NCI-H1092 treated with DMSO at 0.1 percent for 48 hours (cell line): ENCODE data around the gene SLC35F2.
"Not testable (repeated sequence)": the region's sequence is repeated elsewhere in the genome, so short reads cannot be mapped to it uniquely, and the experiment has no call there.

ENCODE experiments used
- DNase-seq: peaks from one replicate; lab custom pipeline; 2025; lab: John Stamatoyannopoulos, UW

SLC35F2 gene, protein sequence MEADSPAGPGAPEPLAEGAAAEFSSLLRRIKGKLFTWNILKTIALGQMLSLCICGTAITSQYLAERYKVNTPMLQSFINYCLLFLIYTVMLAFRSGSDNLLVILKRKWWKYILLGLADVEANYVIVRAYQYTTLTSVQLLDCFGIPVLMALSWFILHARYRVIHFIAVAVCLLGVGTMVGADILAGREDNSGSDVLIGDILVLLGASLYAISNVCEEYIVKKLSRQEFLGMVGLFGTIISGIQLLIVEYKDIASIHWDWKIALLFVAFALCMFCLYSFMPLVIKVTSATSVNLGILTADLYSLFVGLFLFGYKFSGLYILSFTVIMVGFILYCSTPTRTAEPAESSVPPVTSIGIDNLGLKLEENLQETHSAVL

GRCh38 chr11:107858217-107859070 is at the start of gene SLC35F2:
Gene SLC35F2 (minus strand): TSS chr11:107858787. CDS start chr11:107858767, 20 bp downstream.
- peak; percentile 41 for DNase-seq

GRCh38 chr11:107908211-107908610 is 49.6 kb upstream of the SLC35F2 start:
- no peak for DNase-seq

- DNase-seq = no peak
These were observed 39.7 kb upstream of the SLC35F2 start for GRCh38 chr11:107898270-107898669.

DNA sequence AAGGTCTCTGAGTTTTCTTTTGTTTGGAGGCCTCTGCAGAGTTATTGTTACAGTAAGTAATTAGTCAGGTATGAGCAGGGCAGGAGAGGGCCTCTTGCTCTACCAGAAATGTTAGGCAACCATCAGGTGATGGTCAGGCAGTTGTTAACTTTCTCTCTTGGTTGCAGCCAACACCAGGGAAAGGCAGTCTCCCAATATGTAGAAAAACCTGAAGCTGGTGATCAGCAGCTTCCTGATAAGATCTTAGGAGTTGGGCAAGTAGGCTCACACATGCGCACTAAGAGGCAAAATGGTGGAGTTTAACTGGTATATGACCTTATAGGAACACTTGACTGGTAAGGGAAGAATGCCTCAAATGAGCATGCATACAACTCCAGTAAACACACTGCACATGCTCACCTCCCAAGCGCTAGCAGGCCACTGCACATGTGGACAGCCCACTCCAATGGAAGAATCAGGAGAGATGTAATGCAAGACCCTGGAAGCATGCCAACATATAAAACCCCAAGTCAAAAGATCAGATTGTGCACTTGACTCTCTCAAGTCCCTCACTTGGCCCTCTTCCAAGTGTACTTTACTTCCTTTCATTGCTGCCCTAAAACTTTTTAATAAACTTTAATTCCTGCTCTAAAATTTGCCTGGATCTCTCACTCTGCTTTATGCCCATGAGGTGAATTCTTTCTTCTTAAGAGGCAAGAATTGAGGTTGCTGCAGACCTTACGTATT is 23.7 kb upstream of the SLC35F2 start:
- DNase-seq = no peak

- not testable (repeated sequence) for DNase-seq
These were observed 22.9 kb upstream of the SLC35F2 start for GRCh38 chr11:107881471-107881870.

DNA sequence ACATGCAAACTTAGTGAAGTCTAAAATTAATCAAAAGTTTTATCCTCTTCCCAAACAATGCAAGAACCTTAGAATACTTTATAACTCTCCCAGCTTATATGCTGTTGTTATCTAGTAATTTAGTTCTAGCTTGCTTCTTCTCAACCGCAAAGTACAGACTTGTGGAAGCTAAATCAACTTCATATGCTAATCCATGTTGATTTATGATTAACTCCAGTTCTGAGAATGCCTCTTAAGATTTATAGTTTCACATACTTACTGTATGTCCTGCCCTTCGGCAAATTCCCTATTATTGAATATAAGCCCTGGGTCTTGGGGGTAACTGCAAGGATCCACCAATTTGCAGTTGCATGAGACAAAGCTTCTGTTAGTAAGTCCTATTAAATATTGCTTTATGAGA is 17.6 kb upstream of the SLC35F2 start:
- DNase-seq = no peak

DNA sequence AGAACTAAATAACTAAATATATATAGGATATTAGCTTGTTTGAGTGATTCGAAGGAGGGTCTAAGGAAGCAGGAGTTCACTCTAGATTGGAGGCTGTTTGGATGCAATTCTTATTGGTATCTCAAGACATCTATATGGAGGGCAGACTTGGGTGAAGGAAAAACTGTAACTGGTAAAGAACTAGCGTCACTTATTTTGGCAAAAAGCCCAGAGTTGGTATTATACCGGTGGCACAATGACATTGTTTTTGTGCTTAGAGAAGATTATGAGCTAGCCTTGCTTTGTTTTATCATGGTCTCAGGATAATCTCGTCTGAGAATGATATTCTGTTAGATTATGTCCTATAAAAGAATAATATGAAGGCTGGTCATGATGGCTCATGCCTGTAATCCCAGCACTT is 6.0 kb upstream of the SLC35F2 start:
- no peak for DNase-seq

- no peak for DNase-seq
These were observed 2.1 kb upstream of the SLC35F2 start for GRCh38 chr11:107860688-107861087.

DNA sequence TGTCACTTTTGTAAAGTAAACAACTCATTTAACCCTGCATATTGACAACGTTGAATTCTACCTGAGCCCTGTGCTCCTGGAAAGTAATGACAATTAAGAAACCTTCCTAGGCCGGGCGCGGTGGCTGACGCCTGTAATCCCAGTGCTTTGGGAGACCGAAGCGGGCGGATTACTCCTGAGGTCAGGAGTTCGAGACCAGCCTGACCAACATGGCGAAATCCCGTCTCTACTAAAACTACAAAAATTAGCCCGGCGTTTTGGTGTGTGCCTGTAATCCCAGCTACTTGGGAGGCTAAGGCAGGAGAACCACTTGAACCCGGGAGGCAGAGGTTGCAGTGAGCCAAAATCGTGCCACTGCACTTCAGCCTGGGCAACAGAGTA is 1.6 kb upstream of the SLC35F2 start:
- DNase-seq = not testable (repeated sequence)

- peak; percentile 16 for DNase-seq
These were observed 1.1 kb upstream of the SLC35F2 start for GRCh38 chr11:107859459-107860239.

GRCh38 chr11:107857550-107858216 is 904 bp downstream of the SLC35F2 start:
- DNase-seq = no peak

- no peak for DNase-seq
These were observed 1.5 kb downstream of the SLC35F2 start for GRCh38 chr11:107856981-107857517.

DNA sequence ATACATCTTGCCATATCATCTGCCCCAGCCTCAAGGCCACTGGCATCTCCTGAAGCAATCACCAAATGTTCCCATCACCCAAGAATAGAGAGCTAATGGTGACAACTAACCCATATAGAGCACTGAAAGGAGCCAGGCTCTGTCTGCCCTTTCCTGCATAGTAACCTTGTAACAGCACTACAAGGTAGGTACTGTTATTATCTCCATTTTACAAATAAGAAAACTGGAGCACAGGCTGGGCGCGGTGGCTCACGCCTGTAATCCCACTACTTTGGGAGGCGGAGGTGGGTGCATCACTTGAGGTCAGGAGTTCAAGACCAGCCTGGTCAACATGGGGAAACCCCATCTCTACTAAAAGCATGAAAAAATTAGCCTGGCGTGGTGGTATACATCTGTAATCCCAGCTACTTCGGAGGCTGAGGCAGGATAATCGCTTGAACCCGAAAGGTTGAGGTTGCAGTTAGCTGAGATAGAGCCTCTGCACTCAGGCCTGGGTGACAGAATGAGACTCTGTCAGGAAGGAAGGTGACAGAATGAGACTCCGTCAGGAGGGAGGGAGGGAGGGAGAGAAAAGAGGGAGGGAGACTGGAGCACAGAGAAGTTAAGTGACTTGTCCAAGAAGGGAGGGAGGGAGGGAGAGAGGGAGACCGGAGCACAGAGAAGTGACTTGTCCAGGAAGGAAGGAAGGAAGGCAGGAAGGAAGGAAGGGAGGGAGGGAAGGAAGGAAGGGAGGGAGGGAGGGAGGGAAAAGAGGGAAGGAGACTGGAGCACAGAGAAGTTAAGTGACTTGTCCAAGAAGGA is 2.2 kb downstream of the SLC35F2 start:
- DNase-seq = no peak

- DNase-seq = no peak
These were observed 5.5 kb downstream of the SLC35F2 start for GRCh38 chr11:107853070-107853469.

GRCh38 chr11:107851704-107852310 is 6.8 kb downstream of the SLC35F2 start:
- no peak for DNase-seq

- no peak for DNase-seq
These were observed 8.8 kb downstream of the SLC35F2 start for GRCh38 chr11:107849790-107850189.

DNA sequence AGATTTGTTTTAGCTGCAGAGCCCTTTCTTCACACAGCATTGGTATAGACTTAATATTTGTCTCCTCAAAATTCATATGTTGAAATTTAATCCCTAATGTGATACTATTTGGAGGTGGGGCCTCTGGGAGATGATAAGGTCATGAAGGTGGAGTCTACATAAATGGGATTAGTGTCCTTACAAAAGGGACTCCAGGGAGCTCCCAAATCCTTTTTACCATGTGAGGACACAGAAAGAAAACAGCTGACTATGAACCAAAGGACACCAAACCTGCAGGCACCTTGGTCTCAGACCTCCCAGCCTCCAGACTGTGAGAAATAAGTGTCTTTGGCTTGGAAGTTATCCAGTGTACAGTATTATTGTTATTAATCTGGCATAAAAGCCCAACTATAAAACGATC is 10.2 kb downstream of the SLC35F2 start:
- DNase-seq = no peak

DNA sequence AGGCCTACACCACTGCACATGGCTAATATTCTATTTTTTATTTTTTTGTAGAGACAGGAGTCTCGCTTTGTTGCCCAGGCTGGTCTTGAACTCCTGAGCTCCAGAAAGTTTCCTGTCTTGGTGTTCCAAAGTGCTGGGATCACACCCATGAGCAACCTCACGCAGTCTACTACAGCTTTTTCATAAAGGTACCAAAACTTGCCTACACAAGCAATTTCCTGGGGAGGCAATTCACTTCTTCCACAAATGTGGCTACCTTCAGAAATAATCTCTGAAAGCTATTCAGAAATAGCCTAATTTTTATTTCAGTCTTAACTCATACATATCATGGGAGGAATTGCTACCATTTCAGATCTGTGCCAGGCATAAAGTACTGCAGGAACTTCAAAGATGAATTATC is 11.4 kb downstream of the SLC35F2 start:
- DNase-seq = no peak

DNA sequence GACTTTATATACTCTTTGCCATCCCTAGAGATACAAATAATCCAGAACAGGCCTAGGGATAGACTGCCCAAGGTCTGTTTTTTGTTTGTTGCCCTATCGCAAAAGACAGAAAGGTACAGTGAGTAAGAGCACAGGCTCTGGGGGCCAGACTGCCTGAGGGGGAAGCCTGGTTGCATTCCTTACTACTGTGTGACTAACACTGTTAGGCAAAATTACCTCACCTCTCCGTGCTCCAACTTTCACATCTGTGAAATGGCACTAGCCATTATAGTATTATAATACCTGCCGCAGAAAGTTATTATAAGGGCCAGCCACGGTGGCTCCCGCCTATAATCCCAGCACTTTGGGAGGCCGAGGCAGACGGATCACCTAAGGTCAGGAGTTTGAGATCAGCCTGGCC is 14.5 kb downstream of the SLC35F2 start:
- no peak for DNase-seq
